Left ventricle myocardium inferior (tissue), 1 donor: ENCODE measurements around the gene ADORA1. TPM values are rescaled to one million over a fixed set of nuclear protein-coding genes. Genes with fewer than 3 reads are reported as not detected.

Experiments
- DNase-seq: peaks from one replicate; pipeline ENCODE4 v3.0.0-alpha.2; 2020
- H3K27ac ChIP-seq: fragments of 200-600 bp; replicated peaks from 2 replicates; pipeline ENCODE4 v1.8.0; 2021
- H3K27me3 ChIP-seq: fragments of 200-600 bp; 2 replicates; pipeline ENCODE4 v1.8.0; 2021; ENCODE audit warnings: low read depth
- H3K36me3 ChIP-seq: fragments of 200-600 bp; 2 replicates; pipeline ENCODE4 v1.8.0; 2021
- H3K4me1 ChIP-seq: fragments of 200-600 bp; 2 replicates; pipeline ENCODE4 v1.8.0; 2021
- H3K4me3 ChIP-seq: fragments of 200-600 bp; 2 replicates; pipeline ENCODE4 v1.8.0; 2021; ENCODE audit warnings: mild to moderate bottlenecking, moderate library complexity
- H3K9me3 ChIP-seq: fragments of 200-600 bp; replicated peaks from 2 replicates; pipeline ENCODE4 v1.8.0; 2021
- intact Hi-C: fragments of 100-400 bp; cut with micrococcal nuclease; formaldehyde crosslinking; loops from one replicate; pipeline ENCODE4 v1.11.0; 2022
- total RNA-seq: library from RNA; stranded (reverse); fragmentation: NEBNext Ultra II Directional; extraction: Animal tissue kit (Norgen Biotek cat#: 25700); gene quantifications from one replicate; pipeline ENCODE4 v1.2.1, GENCODE V29; 2021
- TF ChIP-seq, protein P1 (sequence below): fragments of 200-600 bp; IDR thresholded peaks from 2 replicates; pipeline ENCODE4 v1.8.0; 2021; ENCODE audit warnings: antibody characterized with exemption, mild to moderate bottlenecking, borderline replicate concordance
- donor health status: DM: no; HTN: yes; CAD: no; lungs with severe emphysema.

ADORA1 gene
- total RNA-seq, 1 donor from 2014 or later = 16.4 TPM

DNA sequence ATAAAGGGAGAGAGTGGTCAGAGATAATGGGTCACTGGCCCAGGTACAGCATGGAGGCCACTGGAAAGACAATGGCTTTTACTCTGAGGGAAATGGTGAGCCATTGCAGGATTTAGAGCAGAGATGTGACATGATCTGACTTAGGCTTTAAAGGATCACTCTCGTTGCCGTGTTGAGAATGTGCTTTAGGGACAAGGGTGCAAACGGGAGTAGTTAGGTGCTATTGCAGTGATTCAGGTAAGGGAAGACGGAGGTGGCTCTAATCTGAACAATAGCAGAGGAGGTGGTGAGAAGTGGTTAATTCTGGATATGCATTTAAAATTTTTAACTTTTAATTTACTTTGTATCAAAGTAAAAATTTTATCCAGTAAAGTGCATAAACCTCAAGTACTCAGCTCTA lies 9.8 kb downstream of the ADORA1 start:
- Histone ChIP-seq H3K9me3 (no peaks in the 10 kb centered on the region), H3K36me3 (no peaks in the 10 kb centered on the region), H3K27ac (no peak overlapping the region), H3K4me1 (peaks cover 14% of the 10 kb centered on the region), H3K4me3 (no peak overlapping the region), H3K27me3 (no peaks in the 10 kb centered on the region)
- intact Hi-C loops = no loop called here
- TF ChIP-seq, protein P1, sequence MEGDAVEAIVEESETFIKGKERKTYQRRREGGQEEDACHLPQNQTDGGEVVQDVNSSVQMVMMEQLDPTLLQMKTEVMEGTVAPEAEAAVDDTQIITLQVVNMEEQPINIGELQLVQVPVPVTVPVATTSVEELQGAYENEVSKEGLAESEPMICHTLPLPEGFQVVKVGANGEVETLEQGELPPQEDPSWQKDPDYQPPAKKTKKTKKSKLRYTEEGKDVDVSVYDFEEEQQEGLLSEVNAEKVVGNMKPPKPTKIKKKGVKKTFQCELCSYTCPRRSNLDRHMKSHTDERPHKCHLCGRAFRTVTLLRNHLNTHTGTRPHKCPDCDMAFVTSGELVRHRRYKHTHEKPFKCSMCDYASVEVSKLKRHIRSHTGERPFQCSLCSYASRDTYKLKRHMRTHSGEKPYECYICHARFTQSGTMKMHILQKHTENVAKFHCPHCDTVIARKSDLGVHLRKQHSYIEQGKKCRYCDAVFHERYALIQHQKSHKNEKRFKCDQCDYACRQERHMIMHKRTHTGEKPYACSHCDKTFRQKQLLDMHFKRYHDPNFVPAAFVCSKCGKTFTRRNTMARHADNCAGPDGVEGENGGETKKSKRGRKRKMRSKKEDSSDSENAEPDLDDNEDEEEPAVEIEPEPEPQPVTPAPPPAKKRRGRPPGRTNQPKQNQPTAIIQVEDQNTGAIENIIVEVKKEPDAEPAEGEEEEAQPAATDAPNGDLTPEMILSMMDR = no peak
- DNase-seq = no peak

DNA sequence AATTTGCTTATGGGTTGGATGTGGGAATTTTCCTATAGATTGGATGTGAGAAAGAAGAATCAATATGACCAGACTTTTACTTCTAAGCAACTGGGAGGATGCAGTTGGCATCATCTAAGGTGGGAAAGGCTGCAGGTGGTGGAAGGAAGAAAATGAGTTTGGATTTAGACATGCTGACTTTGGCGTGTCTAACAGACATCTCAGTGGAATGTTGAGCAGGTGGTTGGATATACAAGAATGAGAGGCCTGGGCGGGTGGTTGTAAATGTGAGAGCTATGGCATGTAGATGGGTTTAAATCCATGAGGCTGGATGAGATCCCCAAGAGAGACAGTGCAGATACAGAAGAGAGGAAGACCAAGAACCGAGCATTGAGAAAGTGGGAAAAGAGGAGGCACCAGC lies 10.5 kb downstream of the ADORA1 start:
- no peak overlapping the region for H3K27ac ChIP-seq
- peaks cover 14% of the 10 kb centered on the region for H3K4me1 ChIP-seq
- no peak overlapping the region for H3K4me3 ChIP-seq
- no peaks in the 10 kb centered on the region for H3K36me3 ChIP-seq
- no peaks in the 10 kb centered on the region for H3K9me3 ChIP-seq
- TF ChIP-seq, protein P1 = no peak
- intact Hi-C loops = no loop called here
- DNase-seq = no peak
- no peaks in the 10 kb centered on the region for H3K27me3 ChIP-seq

DNA sequence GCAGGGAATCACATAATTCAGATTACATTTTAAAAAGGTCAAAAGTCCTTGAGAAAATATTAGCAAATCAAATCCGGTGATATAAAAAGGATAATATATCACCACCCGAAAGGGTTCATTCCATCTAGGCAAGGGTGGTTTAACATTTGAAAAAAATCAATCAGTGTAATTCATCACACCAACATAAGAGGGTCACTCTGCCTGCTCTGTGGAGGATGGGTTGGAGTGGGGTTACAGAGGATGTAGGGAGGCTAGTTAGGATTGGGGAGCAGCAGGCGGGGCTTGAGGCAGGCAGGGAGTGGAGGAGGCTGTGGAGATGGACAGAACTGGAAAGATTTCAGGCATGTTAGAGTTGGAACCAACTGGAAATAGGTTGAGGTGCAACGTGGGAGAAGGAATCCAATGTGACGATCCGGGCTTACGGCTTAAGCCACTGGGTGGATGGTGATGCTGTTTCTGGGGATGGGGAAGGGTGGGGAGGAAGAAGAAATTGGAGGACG lies 12.5 kb downstream of the ADORA1 start:
- H3K36me3 ChIP-seq = no peaks in the 10 kb centered on the region
- no peak overlapping the region for H3K4me3 ChIP-seq
- TF ChIP-seq, protein P1 = no peak
- no peak for DNase-seq
- intact Hi-C loops = no loop called here
- no peaks in the 10 kb centered on the region for H3K9me3 ChIP-seq
- H3K27ac ChIP-seq = no peak overlapping the region
- peaks cover 27% of the 10 kb centered on the region for H3K4me1 ChIP-seq
- no peaks in the 10 kb centered on the region for H3K27me3 ChIP-seq

DNA sequence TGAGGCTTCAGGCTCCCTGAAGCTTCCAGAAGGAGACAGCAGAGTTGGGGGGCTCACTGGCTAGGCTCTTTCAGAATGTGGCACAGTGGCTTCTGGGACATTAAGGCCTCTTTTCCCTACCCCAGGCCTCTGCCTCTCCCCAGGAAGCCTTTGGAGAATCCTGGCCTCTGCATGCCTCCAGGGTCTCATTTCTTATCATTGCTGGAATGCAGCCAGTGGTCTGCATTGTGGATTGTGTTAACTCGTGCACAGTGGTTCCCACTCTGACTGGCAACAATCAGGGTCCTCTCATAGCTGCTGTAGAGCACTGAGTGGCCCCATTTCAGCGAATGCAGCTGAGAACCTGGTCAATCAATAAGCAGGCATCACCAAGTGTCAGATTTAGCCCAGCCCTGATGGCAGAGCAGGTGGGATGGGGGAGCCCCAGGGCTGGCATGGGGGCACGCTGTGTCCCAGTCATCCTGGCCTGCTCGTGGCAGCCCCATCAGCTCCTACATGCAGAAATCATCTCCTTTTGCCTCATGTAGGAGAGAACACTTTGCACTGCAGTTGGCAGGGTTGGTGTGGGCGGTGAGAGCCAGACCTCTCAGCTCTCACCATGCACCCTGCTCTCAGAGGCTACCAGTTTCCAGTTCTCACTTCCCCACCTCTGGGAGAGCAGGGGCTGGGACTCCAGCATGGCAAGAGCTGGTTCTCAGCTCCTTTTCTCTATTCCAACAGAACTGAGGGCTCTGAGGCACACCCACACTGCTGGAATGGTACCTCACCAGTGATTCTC lies 13.4 kb downstream of the ADORA1 start:
- Histone ChIP-seq H3K36me3 (no peaks in the 10 kb centered on the region), H3K4me1 (peaks cover 27% of the 10 kb centered on the region), H3K9me3 (no peaks in the 10 kb centered on the region), H3K4me3 (no peak overlapping the region), H3K27ac (no peak overlapping the region), H3K27me3 (no peaks in the 10 kb centered on the region)
- TF ChIP-seq, protein P1 = no peak
- intact Hi-C loops = no loop called here
- no peak for DNase-seq

DNA sequence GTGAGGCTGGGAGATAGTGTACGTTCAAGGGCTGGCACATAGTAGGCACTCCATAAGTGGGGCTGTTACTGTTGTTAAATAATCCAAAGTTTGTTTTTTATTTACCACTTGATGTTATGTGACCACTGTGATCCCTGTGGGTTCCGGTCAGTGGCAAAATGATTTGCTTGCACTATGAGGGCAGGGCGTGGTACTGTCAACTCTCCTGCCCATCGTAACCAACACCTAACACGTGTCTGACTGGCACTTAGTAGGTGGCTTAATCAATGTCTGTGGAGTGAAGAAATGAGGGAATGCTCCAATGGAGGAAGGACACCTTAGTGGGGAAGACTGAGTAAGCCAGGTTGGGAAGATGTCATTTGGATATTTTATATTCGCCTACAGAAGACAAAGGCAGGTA lies 14.6 kb downstream of the ADORA1 start:
- DNase-seq = no peak
- Histone ChIP-seq H3K36me3 (no peaks in the 10 kb centered on the region), H3K27ac (no peak overlapping the region), H3K27me3 (no peaks in the 10 kb centered on the region), H3K4me3 (no peak overlapping the region), H3K9me3 (no peaks in the 10 kb centered on the region), H3K4me1 (peaks cover 27% of the 10 kb centered on the region)
- intact Hi-C loops = no loop called here
- TF ChIP-seq, protein P1 = no peak
